Breast epithelium (tissue), 3 donors: ENCODE measurements around the gene SIRPA.

ENCODE experiments used
- CTCF ChIP-seq, 3 donors: fragments of 450-650 bp; IDR thresholded peaks; one replicate each; pipeline ENCODE4 v1.5.1; 2016 to 2017; ENCODE audit warnings: antibody characterized with exemption in 3 of 3, mild to moderate bottlenecking in 3 of 3, moderate library complexity in 3 of 3
- POLR2A ChIP-seq: fragments of 450-650 bp; IDR thresholded peaks from one replicate; pipeline ENCODE4 v1.6.1; 2016; ENCODE audit warnings: antibody characterized with exemption, mild to moderate bottlenecking, moderate library complexity
- POLR2AphosphoS5 ChIP-seq, 3 donors: sonication (generic); formaldehyde crosslinking; IDR thresholded peaks; one replicate each; pipeline ENCODE4 v1.6.1; 2017; ENCODE audit warnings: antibody characterized with exemption in 3 of 3

GRCh38 chr20:1900321-1900801, 5.2 kb downstream of the SIRPA start:
- TF ChIP-seq CTCF (IDR thresholded peaks at IDR 0.05) (peak in 2 of 3 donors; percentile 24 to 37), POLR2A (no peak), POLR2AphosphoS5 (IDR thresholded peaks at IDR 0.05) (no peak)
